WTC11 (cell line): Measurements from ENCODE around the gene PPP1R11. TPM values are rescaled to one million over a fixed set of nuclear protein-coding genes. Genes with fewer than 3 reads are reported as not detected.

ENCODE experiments used
- ATAC-seq: fragments of 200-7000 bp; cut with Tn5 transposase; 2 replicates; pipeline ENCODE4 v1.10.0; 2021; ENCODE audit warnings: mild to moderate bottlenecking, moderate library complexity
- CTCF ChIA-PET: fragments of 300-600 bp; sonication (Branson Sonifier 250); formaldehyde crosslinking; loops from one replicate; lab custom pipeline; 2021; ENCODE audit warnings: antibody characterized with exemption; lab: Charles Lee
- POLR2A ChIA-PET: fragments of 350-600 bp; sonication (Branson Sonifier 250); formaldehyde crosslinking; loops from one replicate; lab custom pipeline; 2021; ENCODE audit warnings: antibody characterized with exemption; lab: Charles Lee
- DNase-seq: peaks from one replicate; pipeline ENCODE4 v3.0.0; 2021; ENCODE audit warnings: low spot score
- H3K27ac Mint-ChIP-seq: 2 replicates; pipeline ENCODE4 v1.8.0; 2021; ENCODE audit warnings: mixed read lengths
- H3K27me3 Mint-ChIP-seq: 2 replicates; pipeline ENCODE4 v1.8.0; 2021; ENCODE audit warnings: low read depth, mild to moderate bottlenecking, moderate library complexity, mixed read lengths
- H3K36me3 Mint-ChIP-seq: 2 replicates; pipeline ENCODE4 v1.8.0; 2021; ENCODE audit warnings: mixed read lengths
- H3K4me1 Mint-ChIP-seq: 2 replicates; pipeline ENCODE4 v1.8.0; 2022; ENCODE audit warnings: mixed read lengths
- H3K4me3 Mint-ChIP-seq: 2 replicates; pipeline ENCODE4 v1.8.0; 2021; ENCODE audit warnings: mild to moderate bottlenecking, moderate library complexity, mixed read lengths
- H3K9me3 Mint-ChIP-seq: 2 replicates; pipeline ENCODE4 v1.8.0; 2021; ENCODE audit warnings: mixed read lengths
- ATF2 ChIP-seq: sonication (generic); formaldehyde crosslinking; IDR thresholded peaks from 2 replicates; pipeline ENCODE4 v1.8.1; 2022; ENCODE audit warnings: low read depth, missing genetic modification reagents, borderline replicate concordance
- ATF6 ChIP-seq: sonication (generic); formaldehyde crosslinking; IDR thresholded peaks from 2 replicates; pipeline ENCODE4 v1.8.1; 2023; ENCODE audit warnings: mild to moderate bottlenecking, missing genetic modification reagents
- CDX4 ChIP-seq: fragments of 250-450 bp; sonication (Bioruptor Pico); IDR thresholded peaks from 2 replicates; pipeline ENCODE4 v1.9.0; 2021; ENCODE audit warnings: moderate library complexity, mild to moderate bottlenecking, inconsistent platforms, borderline replicate concordance
- FOXJ3 ChIP-seq: sonication (generic); formaldehyde crosslinking; IDR thresholded peaks from 2 replicates; pipeline ENCODE4 v1.9.0; 2021; ENCODE audit warnings: missing genetic modification reagents, mild to moderate bottlenecking, borderline replicate concordance
- GABPB1 ChIP-seq: sonication (generic); formaldehyde crosslinking; IDR thresholded peaks from 2 replicates; pipeline ENCODE4 v1.8.1; 2023; ENCODE audit warnings: mild to moderate bottlenecking, missing genetic modification reagents
- GTF2I ChIP-seq: fragments of 250-450 bp; sonication (Bioruptor Pico); conservative IDR thresholded peaks from 2 replicates; pipeline ENCODE4 v1.4.0; 2021; ENCODE audit warnings: mild to moderate bottlenecking
- KAT7 ChIP-seq: sonication (generic); formaldehyde crosslinking; IDR thresholded peaks from 2 replicates; pipeline ENCODE4 v1.8.1; 2023; ENCODE audit warnings: missing genetic modification reagents, mild to moderate bottlenecking, borderline replicate concordance
- NFE2L1 ChIP-seq: sonication (generic); formaldehyde crosslinking; IDR thresholded peaks from 2 replicates; pipeline ENCODE4 v1.8.1; 2023; ENCODE audit warnings: missing genetic modification reagents
- NR2C2 ChIP-seq: sonication (generic); formaldehyde crosslinking; IDR thresholded peaks from 2 replicates; pipeline ENCODE4 v1.8.0; 2022; ENCODE audit warnings: mild to moderate bottlenecking, missing genetic modification reagents
- NR3C1 ChIP-seq: sonication (generic); formaldehyde crosslinking; conservative IDR thresholded peaks from 2 replicates; pipeline ENCODE4 v1.8.1; 2023; ENCODE audit warnings: low read depth, mild to moderate bottlenecking, missing genetic modification reagents
- USF2 ChIP-seq: sonication (generic); formaldehyde crosslinking; IDR thresholded peaks from 2 replicates; pipeline ENCODE4 v1.8.1; 2023; ENCODE audit warnings: mild to moderate bottlenecking, missing genetic modification reagents, moderate library complexity
- ZMAT4 ChIP-seq: fragments of 250-450 bp; sonication (Bioruptor Pico); IDR thresholded peaks from 2 replicates; pipeline ENCODE4 v1.9.0; 2021; ENCODE audit warnings: mild to moderate bottlenecking
- ZNF121 ChIP-seq: sonication (generic); formaldehyde crosslinking; IDR thresholded peaks from 2 replicates; pipeline ENCODE4 v1.8.0; 2023; ENCODE audit warnings: missing genetic modification reagents
- ZNF425 ChIP-seq: fragments of 250-450 bp; sonication (Bioruptor Pico); conservative IDR thresholded peaks from 2 replicates; pipeline ENCODE4 v1.9.0; 2021; ENCODE audit warnings: mild to moderate bottlenecking
- ZSCAN18 ChIP-seq: fragments of 250-450 bp; sonication (Bioruptor Pico); IDR thresholded peaks from 2 replicates; pipeline ENCODE4 v2.1.2; 2022; ENCODE audit warnings: mild to moderate bottlenecking, moderate library complexity
- total RNA-seq: library from RNA; stranded (reverse); gene quantifications from 3 replicates; pipeline ENCODE4 v1.2.3, GENCODE V29; 2021

PPP1R11 gene
- total RNA-seq, 1 experiment from 2014 or later: 25.0 TPM

- POLR2A ChIA-PET: no interaction called here
- H3K4me3 Mint-ChIP-seq: no peak overlapping the region
Measured at GRCh38 chr6:30091577-30092381, 24.8 kb downstream of the PPP1R11 start.

GRCh38 chr6:30092852-30093543 is 26.0 kb downstream of the PPP1R11 start:
- Mint-ChIP-seq H3K9me3 (no peaks in the 10 kb centered on the region), H3K4me3 (no peak overlapping the region), H3K27me3 (peaks cover 48% of the 10 kb centered on the region), H3K27ac (no peak overlapping the region), H3K4me1 (peaks cover 8% of the 10 kb centered on the region)
- CTCF ChIA-PET: interaction anchor here (0.7 to 2.8 kb wide), 3 partner anchors 9 to 258 kb away, joined by 3 to 12 read pairs (median 6); no protein-coding TSS in a partner anchor
- POLR2A ChIA-PET: no interaction called here
- no peak for TF ChIP-seq ZNF425 (CRISPR knock-in tag)
- no peak for TF ChIP-seq ZMAT4 (CRISPR knock-in tag)
- TF ChIP-seq NR2C2 (CRISPR knock-in tag): no peak
- no peak for TF ChIP-seq FOXJ3 (CRISPR knock-in tag)
- TF ChIP-seq, all 79 proteins: peak for 0
- no peaks in the 10 kb centered on the region for H3K36me3 Mint-ChIP-seq
- ATAC-seq (peak; percentile 67), DNase-seq (no peak)

More at GRCh38 chr6:30091577-30092381, 24.8 kb downstream of the PPP1R11 start:
- TF ChIP-seq ZNF121 (CRISPR knock-in tag): no peak
- Mint-ChIP-seq H3K27me3 (peaks cover 42% of the 10 kb centered on the region), H3K4me1 (peaks cover 8% of the 10 kb centered on the region), H3K9me3 (peaks cover 9% of the 10 kb centered on the region), H3K36me3 (0 out of 2 replicates have a peak, but pooled peaks cover under 1% of the 10 kb centered on the region), H3K27ac (no peak overlapping the region)
- CTCF ChIA-PET: interaction anchor here (1.2 to 2.8 kb wide), 4 partner anchors 10 to 39 kb away, joined by 4 to 12 read pairs (median 8); no protein-coding TSS in a partner anchor
- ATAC-seq: peak; percentile 55; the same call in 1 of the 2 replicates
- DNase-seq: no peak

GRCh38 chr6:30093951-30094661 is 27.1 kb downstream of the PPP1R11 start:
- POLR2A ChIA-PET: no interaction called here
- ATAC-seq: no peak
- CTCF ChIA-PET: interaction anchor here (0.6 to 2.8 kb wide), 5 partner anchors 8 to 37 kb away, joined by 3 to 12 read pairs (median 3); no protein-coding TSS in a partner anchor
- TF ChIP-seq NR3C1 (CRISPR knock-in tag) (no peak), GABPB1 (CRISPR knock-in tag) (no peak), USF2 (CRISPR knock-in tag) (no peak), KAT7 (CRISPR knock-in tag) (no peak), CDX4 (no peak), GTF2I (CRISPR knock-in tag) (no peak), ZSCAN18 (CRISPR knock-in tag) (no peak), ZNF425 (CRISPR knock-in tag) (no peak), ATF6 (CRISPR knock-in tag) (no peak), NFE2L1 (CRISPR knock-in tag) (no peak), ATF2 (CRISPR knock-in tag) (no peak)

More at GRCh38 chr6:30093951-30094661, 27.1 kb downstream of the PPP1R11 start:
- peaks cover 8% of the 10 kb centered on the region for H3K4me1 Mint-ChIP-seq
- H3K36me3 Mint-ChIP-seq: no peaks in the 10 kb centered on the region
- no peak for DNase-seq
- H3K27ac Mint-ChIP-seq: no peak overlapping the region
- no peak overlapping the region for H3K4me3 Mint-ChIP-seq
- H3K9me3 Mint-ChIP-seq: no peaks in the 10 kb centered on the region
- peaks cover 57% of the 10 kb centered on the region for H3K27me3 Mint-ChIP-seq
